GM19372 (cell line): ENCODE data around the gene LAMTOR4.
"Not testable (repeated sequence)": the region's sequence is repeated elsewhere in the genome, so short reads cannot be mapped to it uniquely, and the experiment has no call there.

Experiments
- ATAC-seq: cut with Tn5 transposase; IDR thresholded peaks from one replicate; pipeline ENCODE4 v1.9.1; 2021; ENCODE audit warnings: mild to moderate bottlenecking, low read depth, moderate library complexity; ENCODE audit not compliant: unreplicated experiment

LAMTOR4 gene

GRCh38 chr7:100192969-100193368, 44.3 kb downstream of the LAMTOR4 start:
- ATAC-seq = no peak

GRCh38 chr7:100195222-100195621, 46.5 kb downstream of the LAMTOR4 start:
- no peak for ATAC-seq

GRCh38 chr7:100195901-100196322, 47.2 kb downstream of the LAMTOR4 start:
- not testable (repeated sequence) for ATAC-seq

- ATAC-seq = no peak
Measured at GRCh38 chr7:100198266-100198665, 49.5 kb downstream of the LAMTOR4 start.

GRCh38 chr7:100200693-100201092, 52.0 kb downstream of the LAMTOR4 start:
- ATAC-seq = no peak
